Kidney glomerular epithelial cell (primary cell): ENCODE measurements around the gene BPI.
"Not testable (repeated sequence)": the region's sequence is repeated elsewhere in the genome, so short reads cannot be mapped to it uniquely, and the experiment has no call there.

ENCODE experiments used
- DNase-seq: peaks from one replicate; lab custom pipeline; 2025; lab: John Stamatoyannopoulos, UW

The BPI gene

GRCh38 chr20:38304845-38305447 lies 990 bp downstream of the BPI start:
- DNase-seq: no peak

GRCh38 chr20:38305541-38305940 lies 1.6 kb downstream of the BPI start:
- no peak for DNase-seq

DNA sequence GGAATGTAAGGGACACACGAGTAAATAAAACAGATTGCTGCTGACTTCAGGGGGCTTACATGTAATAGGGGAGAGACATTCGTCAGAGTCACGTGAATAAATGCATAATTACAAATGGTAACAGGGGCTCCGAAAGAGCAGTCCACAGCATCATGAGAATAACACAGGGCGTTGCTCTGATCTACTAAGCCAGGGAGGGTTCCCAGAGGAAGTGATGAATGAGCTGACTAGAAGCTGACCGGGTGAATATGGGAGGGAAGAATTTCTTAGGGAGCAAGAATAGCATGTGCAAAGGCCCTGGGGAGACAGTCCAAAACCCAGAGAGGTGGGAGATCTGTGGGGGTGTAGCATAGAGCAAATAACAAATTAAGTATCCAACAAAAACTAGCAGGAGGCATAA lies 2.4 kb downstream of the BPI start:
- DNase-seq: no peak

GRCh38 chr20:38307371-38308046 lies 3.6 kb downstream of the BPI start:
- no peak for DNase-seq

GRCh38 chr20:38308047-38308438 lies 4.1 kb downstream of the BPI start:
- no peak for DNase-seq

DNA sequence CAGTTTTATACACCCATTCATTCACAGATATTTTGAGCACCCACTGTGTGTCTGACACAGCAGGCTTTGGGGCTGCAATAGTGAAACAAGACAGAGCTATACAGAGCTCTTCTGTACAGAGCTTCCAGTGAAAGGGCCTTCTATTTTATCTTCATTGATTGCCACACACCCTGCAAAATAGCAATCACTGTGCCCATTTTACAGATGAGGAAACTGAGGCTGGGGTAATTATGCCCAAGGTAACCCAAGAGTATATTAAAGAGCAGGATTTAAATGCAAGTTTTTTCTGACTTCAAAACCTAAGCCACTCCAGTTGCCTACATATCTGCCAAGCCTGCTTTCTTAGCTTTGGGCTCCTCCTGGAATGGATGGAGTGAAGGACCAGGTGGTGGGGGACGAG lies 4.5 kb downstream of the BPI start:
- no peak for DNase-seq

DNA sequence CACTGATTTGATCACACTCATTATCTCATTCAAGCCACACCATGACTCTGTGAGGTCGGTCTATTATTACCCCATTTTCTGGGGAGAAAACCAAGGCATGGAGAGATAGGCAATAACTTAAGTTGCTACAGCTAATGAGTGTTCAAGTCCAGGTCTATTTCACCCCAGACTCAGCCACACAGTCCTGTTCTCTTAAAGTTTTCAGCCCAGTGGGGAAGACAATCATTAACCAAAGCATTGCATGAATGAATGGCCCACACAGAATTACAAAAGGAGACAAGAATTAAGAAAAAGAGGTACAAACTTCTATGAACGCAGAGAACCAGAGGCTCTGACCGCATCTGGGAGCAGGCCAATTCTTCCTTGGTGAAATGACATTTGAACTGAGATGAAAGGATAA lies 7.1 kb downstream of the BPI start:
- DNase-seq: no peak

DNA sequence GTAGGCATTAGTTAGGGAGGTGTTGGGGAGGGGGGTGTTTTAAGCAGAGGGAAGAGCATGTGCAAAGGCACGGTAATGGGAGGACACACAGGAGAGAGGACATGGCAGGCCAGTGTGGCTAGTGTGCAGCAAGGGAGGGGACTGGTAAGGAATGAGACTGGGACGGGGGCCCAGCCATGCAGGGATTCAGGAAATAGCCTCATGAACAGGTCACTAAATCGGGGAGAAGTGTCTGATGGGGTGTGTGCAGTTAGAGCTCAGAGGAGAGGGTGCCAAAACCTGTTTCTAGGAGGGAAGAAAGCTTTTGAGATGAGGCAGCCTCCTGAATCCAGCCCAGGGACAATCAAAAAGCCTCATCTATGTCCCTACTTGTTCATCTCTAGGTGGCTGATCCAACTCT lies 7.5 kb downstream of the BPI start:
- DNase-seq: no peak

DNA sequence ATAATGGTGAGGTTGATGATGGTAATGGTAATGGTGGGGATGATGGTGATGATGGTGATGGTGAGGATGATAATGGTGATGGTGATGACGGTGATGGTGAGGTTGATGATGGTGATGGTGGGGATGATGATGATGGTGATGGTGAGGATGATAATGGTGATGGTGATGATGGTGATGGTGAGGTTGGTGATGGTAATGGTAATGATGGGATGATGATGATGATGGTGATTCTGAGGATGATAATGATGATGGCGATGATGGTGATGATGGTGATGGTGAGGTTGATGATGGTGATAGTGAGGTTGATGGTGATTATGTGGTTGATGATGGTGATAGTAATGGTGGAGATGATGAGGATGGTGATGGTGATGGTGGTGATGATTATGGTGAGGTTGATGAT lies 9.7 kb downstream of the BPI start:
- DNase-seq: no peak

DNA sequence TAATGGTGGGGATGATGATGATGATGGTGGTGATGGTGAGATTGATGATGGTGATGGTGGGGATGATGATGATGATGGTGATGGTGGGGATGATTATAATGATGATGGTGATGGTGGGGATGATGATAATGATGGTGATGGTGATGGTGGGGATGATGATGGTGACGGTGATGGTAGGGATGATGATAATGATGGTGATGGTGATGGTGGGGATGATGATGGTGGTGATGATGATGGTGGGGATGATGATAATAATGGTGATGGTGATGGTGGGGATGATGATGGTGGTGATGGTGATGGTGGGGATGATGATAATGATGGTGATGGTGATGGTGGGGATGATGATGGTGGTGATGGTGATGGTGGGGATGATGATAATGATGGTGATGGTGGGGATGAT lies 10.4 kb downstream of the BPI start:
- DNase-seq: not testable (repeated sequence)

DNA sequence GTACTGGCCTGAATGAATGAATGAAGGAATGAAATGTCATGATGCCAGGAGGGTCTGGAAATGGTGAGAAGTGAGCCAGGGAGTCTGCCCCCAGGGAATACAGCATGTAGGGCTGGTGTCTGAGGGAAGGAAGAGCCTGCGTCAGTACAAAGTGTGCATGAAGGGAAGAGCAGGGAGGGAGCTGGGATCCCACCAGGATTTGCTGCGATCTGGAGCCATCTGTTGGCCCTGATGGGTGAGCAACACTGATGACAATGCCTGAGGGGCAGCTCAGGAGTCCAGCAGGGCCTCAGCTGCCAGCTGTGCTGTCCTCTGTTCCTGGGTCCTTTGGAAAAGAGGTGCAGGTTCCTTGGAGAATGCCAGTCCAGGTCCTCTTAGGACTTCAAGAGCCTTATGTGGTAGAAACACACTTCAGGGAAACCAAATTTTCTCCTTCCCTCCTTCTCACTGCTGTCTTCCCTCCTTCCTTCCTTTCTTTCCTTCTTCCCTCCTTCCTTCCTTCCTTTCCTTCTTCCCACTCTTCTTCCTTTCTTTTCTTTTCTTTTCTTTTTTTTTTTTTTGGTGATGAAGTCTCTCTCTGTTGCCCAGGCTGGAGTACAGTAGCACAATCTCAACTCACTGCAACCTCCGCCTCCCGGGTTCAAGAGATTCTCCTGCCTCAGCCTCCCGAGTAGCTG lies 11.5 kb downstream of the BPI start:
- DNase-seq: no peak

DNA sequence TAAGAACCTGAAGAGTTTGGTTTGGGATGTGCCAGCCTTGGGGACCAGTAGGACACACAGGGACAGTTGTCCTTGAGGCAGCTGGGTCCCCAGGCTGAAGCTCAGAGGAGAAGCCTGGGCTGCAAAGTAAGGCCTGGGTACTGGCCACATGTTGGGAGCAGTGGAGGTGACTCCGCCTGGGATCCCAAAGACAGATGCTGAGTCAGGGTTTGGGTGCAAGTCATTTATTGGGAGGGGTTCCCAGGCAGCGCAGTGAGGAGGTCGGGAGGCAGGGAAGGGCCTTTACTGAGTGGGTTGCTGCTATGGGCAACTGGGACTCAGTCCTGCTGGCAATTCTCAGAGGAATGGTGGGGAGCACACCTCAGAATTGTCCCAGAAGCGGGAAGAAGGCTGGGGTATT lies 12.4 kb downstream of the BPI start:
- DNase-seq: no peak

- DNase-seq: no peak
Measured at GRCh38 chr20:38317422-38317821, 13.5 kb downstream of the BPI start.

- DNase-seq: no peak
Measured at GRCh38 chr20:38320221-38320620, 16.3 kb downstream of the BPI start.

DNA sequence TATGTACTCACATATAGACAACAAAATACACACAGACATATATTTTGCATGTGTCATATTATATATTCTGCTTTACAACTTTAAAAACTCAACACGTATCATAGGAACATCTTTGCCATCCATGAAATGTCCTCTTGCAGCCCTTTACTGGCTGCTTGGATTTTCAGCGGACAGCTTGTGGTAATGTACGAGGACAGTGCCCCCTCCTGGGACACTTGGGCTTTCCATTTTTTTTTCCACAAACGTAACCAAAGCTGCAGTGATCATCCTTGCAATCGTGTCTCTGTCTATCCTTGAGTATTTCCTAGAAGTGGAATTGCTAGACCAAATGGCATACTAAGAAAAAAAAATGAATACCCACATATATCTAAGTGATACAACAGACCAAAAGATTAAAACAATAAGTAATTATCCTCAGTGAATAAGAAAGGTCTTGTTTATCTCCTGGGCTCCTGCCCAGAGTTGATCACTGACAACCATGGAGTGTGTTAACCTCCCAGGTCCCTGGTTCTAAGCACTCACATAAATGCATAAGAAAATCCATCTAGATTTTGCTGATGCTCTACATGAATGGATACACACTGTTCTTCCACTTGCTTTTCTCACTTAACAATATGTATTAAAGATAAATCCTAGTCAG lies 18.1 kb downstream of the BPI start:
- peak; percentile 23 for DNase-seq

GRCh38 chr20:38324159-38324558 lies 20.2 kb downstream of the BPI start:
- DNase-seq: no peak

DNA sequence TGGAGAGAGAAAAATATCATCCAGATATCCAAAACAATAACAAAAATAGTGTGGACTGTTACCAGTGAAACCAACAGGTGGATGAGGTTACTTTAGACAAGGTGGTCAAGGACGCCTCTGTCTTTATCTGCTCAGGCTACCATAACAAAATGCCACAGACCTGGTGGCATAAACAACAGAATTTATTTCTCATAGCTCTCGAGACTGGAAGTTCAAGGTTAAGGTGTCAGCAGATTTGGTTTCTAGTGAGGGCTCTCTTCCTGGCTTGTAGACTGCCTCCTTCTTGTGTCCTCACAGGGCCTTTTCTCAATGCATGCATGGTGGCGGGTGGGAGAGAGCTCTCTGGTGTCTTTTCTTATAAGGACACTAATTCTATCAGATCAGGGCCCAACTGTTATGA lies 21.2 kb downstream of the BPI start:
- no peak for DNase-seq

- DNase-seq: no peak
Measured at GRCh38 chr20:38325905-38326304, 21.9 kb downstream of the BPI start.

- no peak for DNase-seq
Measured at GRCh38 chr20:38326309-38326708, 22.4 kb downstream of the BPI start.

GRCh38 chr20:38330638-38331037 lies 26.7 kb downstream of the BPI start:
- DNase-seq: no peak

DNA sequence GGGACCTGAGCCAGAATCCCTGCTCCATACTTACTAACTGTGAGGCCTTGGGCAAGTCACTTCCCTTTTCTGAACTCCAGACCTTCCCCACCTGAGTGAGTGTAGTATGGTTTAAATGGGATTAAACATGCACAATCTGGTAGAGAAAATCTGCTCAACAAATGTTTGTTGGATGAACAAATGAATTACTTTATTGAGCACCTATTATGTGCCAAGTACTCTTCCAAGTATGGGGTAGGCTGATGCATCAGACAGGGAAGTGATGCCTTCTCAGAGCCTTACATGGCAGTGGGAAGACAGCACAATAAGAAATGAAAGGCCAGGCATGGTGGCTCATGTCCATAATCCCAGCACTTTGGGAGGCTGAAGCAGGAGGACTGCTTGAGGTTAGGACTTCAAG lies 27.3 kb downstream of the BPI start:
- DNase-seq: no peak

- no peak for DNase-seq
Measured at GRCh38 chr20:38331814-38332213, 27.9 kb downstream of the BPI start.

GRCh38 chr20:38334016-38334415 lies 30.1 kb downstream of the BPI start:
- DNase-seq: no peak
